Measurements from ENCODE around the gene MYBPC3. TPM values are rescaled to one million over a fixed set of nuclear protein-coding genes. Genes with fewer than 3 reads are reported as not detected.

Gene MYBPC3
- total RNA-seq, 1 donor from 2014 or later = not detected

DNA sequence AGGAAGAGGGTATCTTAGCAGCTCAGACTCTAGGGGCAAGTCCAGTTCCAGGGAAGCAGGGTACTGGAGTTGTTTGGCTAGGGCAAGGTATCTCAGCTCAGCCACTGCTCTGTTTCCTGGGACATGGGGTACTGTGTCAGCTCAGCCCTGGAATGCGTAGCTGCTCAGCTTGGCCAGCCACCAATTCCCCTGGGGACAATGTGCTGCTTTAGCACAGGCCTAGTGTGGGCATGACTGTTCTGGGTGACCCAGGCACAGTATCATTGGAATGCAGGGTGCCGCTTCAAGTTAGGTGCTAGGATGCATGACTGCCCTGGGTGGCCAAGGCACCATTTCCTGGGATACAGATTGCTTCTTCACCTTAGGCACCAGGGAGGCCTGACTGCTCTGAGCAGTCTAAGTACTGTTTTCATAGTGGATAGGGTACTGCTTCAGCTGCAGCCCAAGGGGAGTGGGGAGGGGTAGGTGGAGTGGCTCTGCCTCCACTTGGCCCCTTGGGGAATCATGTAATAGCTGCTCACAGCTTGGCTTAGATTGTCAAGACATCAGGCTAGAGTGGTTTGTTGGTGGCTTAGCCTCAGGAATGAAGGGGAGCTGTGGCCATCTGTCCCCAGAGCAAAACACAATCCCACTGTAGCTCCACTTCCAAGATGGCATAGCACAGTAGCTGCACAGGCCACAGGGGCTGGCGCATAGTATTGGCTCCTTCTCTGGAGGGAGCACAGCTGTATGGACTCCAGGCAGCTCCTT, 46.6 kb downstream of the MYBPC3 start:
- peaks cover 10% of the 10 kb centered on the region for H3K9me3 ChIP-seq
- DNase-seq (ENCODE audit: extremely low spot score in 2 of 2) = no peak
- intact Hi-C loops (cut with DNase I) = no loop called here
- no peaks in the 10 kb centered on the region for H3K27me3 ChIP-seq
- H3K27ac ChIP-seq = no peak overlapping the region
- peaks cover 6 to 87% of the 10 kb centered on the region in 2 donors for H3K36me3 ChIP-seq
- H3K4me3 ChIP-seq = no peak overlapping the region
- TF ChIP-seq POLR2A (IDR thresholded peaks at IDR 0.05) = no peak
- TF ChIP-seq, protein P1, sequence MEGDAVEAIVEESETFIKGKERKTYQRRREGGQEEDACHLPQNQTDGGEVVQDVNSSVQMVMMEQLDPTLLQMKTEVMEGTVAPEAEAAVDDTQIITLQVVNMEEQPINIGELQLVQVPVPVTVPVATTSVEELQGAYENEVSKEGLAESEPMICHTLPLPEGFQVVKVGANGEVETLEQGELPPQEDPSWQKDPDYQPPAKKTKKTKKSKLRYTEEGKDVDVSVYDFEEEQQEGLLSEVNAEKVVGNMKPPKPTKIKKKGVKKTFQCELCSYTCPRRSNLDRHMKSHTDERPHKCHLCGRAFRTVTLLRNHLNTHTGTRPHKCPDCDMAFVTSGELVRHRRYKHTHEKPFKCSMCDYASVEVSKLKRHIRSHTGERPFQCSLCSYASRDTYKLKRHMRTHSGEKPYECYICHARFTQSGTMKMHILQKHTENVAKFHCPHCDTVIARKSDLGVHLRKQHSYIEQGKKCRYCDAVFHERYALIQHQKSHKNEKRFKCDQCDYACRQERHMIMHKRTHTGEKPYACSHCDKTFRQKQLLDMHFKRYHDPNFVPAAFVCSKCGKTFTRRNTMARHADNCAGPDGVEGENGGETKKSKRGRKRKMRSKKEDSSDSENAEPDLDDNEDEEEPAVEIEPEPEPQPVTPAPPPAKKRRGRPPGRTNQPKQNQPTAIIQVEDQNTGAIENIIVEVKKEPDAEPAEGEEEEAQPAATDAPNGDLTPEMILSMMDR (IDR thresholded peaks at IDR 0.05) = no peak
- TF ChIP-seq POLR2AphosphoS5 (IDR thresholded peaks at IDR 0.05; ENCODE audit: insufficient read depth in 1 of 2, low read depth in 1 of 2) = no peak
- no peaks in the 10 kb centered on the region for H3K4me1 ChIP-seq

DNA sequence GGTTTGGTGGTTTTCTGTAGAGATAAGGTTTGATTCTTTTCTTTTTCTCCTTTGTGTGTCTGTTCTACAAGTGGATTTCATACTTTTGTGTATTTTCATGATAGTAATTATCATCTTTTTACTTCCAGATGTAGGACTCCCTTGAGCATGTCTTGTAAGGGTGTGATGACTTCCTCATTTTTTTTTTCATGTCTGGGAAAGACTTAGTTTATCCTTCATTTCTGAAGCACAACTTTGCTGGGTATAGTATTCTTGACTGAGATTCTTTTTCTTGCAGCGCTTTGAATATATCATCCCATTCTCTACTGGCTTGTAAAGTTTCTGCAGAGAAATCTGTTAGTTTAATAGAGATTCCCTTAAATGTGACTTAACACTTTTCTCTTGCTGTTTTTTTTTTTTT, 49.6 kb downstream of the MYBPC3 start:
- peaks cover 10% of the 10 kb centered on the region for H3K9me3 ChIP-seq
- H3K4me3 ChIP-seq = no peak overlapping the region
- no peak overlapping the region for H3K27ac ChIP-seq
- peaks cover 3 to 89% of the 10 kb centered on the region in 2 donors for H3K36me3 ChIP-seq
- H3K4me1 ChIP-seq = no peaks in the 10 kb centered on the region
- intact Hi-C loops (cut with DNase I) = no loop called here
- DNase-seq (ENCODE audit: extremely low spot score in 2 of 2) = no peak
- TF ChIP-seq POLR2A (IDR thresholded peaks at IDR 0.05) (no peak), POLR2AphosphoS5 (IDR thresholded peaks at IDR 0.05; ENCODE audit: insufficient read depth in 1 of 2, low read depth in 1 of 2) (no peak)
- TF ChIP-seq, protein P1 (IDR thresholded peaks at IDR 0.05) = no peak
- H3K27me3 ChIP-seq = no peaks in the 10 kb centered on the region

DNA sequence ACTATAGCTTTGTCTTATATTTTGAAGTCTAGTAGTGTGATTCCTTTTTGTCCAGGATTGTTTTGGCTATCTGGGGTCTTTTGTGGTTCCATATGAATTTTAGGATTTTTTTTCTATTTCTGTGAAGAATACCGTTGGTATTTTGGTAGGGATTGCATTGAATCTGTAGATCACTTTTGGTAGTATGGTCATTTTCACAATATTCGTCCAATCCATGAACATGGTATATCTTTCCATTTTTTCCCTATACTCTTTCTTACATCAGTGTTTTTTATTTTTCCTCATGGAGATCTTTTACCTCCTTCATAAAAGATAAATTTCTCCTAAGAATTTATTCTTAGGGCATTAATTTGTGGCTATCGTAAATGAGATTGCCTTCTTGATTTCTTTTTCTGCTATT, 53.4 kb downstream of the MYBPC3 start:
- Histone ChIP-seq H3K36me3 (peaks cover 3 to 97% of the 10 kb centered on the region in 2 donors), H3K4me1 (no peaks in the 10 kb centered on the region), H3K27me3 (no peaks in the 10 kb centered on the region), H3K9me3 (peaks cover 10% of the 10 kb centered on the region), H3K4me3 (no peak overlapping the region), H3K27ac (no peak overlapping the region)
- DNase-seq (ENCODE audit: extremely low spot score in 2 of 2) = no peak
- intact Hi-C loops (cut with DNase I) = no loop called here
- no peak for TF ChIP-seq POLR2A (IDR thresholded peaks at IDR 0.05)
- TF ChIP-seq, protein P1 (IDR thresholded peaks at IDR 0.05) = no peak
- TF ChIP-seq POLR2AphosphoS5 (IDR thresholded peaks at IDR 0.05; ENCODE audit: insufficient read depth in 1 of 2, low read depth in 1 of 2) = no peak

DNA sequence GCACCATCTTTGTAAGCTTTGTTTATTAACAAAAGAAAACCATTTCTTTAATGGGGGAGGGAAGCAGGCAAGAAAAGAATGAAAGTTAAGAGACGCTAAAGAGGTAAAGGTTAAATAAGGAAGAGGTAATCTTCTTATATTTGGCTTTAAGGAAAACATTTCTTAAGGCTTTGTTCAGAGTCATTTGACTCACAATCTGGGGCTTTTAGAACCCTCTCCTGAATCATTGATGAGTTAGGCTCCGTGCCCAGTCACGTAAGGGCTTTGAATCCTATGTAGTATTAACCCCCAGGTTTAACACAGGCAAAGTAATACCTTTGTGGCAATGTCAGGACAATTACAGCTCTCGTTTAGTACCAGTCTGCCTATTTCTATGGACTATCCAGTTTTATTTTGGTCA, 56.5 kb downstream of the MYBPC3 start:
- Histone ChIP-seq H3K27ac (no peak overlapping the region), H3K9me3 (no peaks in the 10 kb centered on the region), H3K36me3 (peaks cover 3 to 95% of the 10 kb centered on the region in 2 donors), H3K27me3 (no peaks in the 10 kb centered on the region), H3K4me1 (no peaks in the 10 kb centered on the region), H3K4me3 (no peak overlapping the region)
- TF ChIP-seq, protein P1 (IDR thresholded peaks at IDR 0.05) = no peak
- TF ChIP-seq POLR2A (IDR thresholded peaks at IDR 0.05) (no peak), POLR2AphosphoS5 (IDR thresholded peaks at IDR 0.05; ENCODE audit: insufficient read depth in 1 of 2, low read depth in 1 of 2) (no peak)
- no peak for DNase-seq (ENCODE audit: extremely low spot score in 2 of 2)
- intact Hi-C loops (cut with DNase I) = no loop called here

DNA sequence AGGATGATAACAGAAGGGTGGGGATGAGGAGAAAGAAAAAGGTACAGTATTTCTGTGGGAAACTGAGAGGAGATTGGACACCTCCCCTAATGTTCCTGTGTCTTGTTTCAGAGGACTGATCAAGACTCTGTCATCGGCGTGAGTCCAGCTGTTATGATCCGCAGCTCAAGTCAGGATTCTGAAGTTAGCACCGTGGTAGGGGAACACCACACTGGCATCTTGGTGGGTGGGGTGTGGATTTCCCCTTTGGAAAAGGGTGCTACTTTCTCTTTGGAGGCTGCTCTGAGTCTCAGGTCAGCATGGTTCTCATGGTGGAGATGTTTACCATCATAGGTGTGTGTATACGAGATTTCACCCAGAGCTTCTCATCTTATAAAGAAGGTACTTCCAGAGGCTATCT, 57.1 kb downstream of the MYBPC3 start:
- intact Hi-C loops (cut with DNase I) = no loop called here
- Histone ChIP-seq H3K4me1 (no peaks in the 10 kb centered on the region), H3K36me3 (peaks cover 3 to 95% of the 10 kb centered on the region in 2 donors), H3K27me3 (no peaks in the 10 kb centered on the region), H3K4me3 (no peak overlapping the region), H3K27ac (no peak overlapping the region), H3K9me3 (no peaks in the 10 kb centered on the region)
- DNase-seq (ENCODE audit: extremely low spot score in 2 of 2) = no peak
- TF ChIP-seq POLR2AphosphoS5 (IDR thresholded peaks at IDR 0.05; ENCODE audit: insufficient read depth in 1 of 2, low read depth in 1 of 2) = no peak
- TF ChIP-seq, protein P1 (IDR thresholded peaks at IDR 0.05) = no peak
- no peak for TF ChIP-seq POLR2A (IDR thresholded peaks at IDR 0.05)

Data from vagina (tissue), 2 donors.